Frontal cortex (tissue), 4 donors: Measurements from ENCODE around the gene CHCHD3. TPM values are rescaled to one million over a fixed set of nuclear protein-coding genes. Genes with fewer than 3 reads are reported as not detected.

Source experiments
- DNase-seq, 2 donors: peaks; one replicate each; pipeline ENCODE4 v3.0.0; 2012; ENCODE audit warnings: low spot score in 2 of 2
- FAIRE-seq: peaks from 2 replicates; lab custom pipeline; 2012; peaks lifted over from hg19 to GRCh38; lab: Jason Lieb, UNC
- total RNA-seq: library from RNA; depleted of rRNA; stranded (reverse); fragments of >200 nt; gene quantifications from one replicate; pipeline ENCODE4 v1.2.3, GENCODE V29; 2014
- donor health status: control.
- donor health status: control.
- donor health status: control.

CHCHD3 gene
- total RNA-seq, 1 donor from 2014 or later = 60.7 TPM

- FAIRE-seq = no peak
- no peak for DNase-seq
Observed at GRCh38 chr7:132766660-132767059, 315.2 kb downstream of the CHCHD3 start.

GRCh38 chr7:132765861-132766260 is 316.0 kb downstream of the CHCHD3 start:
- no peak for FAIRE-seq
- no peak for DNase-seq

GRCh38 chr7:132764762-132765161 is 317.1 kb downstream of the CHCHD3 start:
- DNase-seq = no peak
- FAIRE-seq = no peak

- no peak for DNase-seq
Observed at GRCh38 chr7:132760866-132761265, 321.0 kb downstream of the CHCHD3 start.

GRCh38 chr7:132760244-132760623 is 321.7 kb downstream of the CHCHD3 start:
- no peak for FAIRE-seq
- no peak for DNase-seq

More at GRCh38 chr7:132760866-132761265, 321.0 kb downstream of the CHCHD3 start:
- no peak for FAIRE-seq

- no peak for FAIRE-seq
- DNase-seq = no peak
Observed at GRCh38 chr7:132759482-132760243, 322.2 kb downstream of the CHCHD3 start.

GRCh38 chr7:132758986-132759385 is 322.9 kb downstream of the CHCHD3 start:
- FAIRE-seq (no peak), DNase-seq (no peak)

- DNase-seq (no peak), FAIRE-seq (no peak)
Observed at GRCh38 chr7:132757783-132758182, 324.1 kb downstream of the CHCHD3 start.

GRCh38 chr7:132756484-132756990 is 325.4 kb downstream of the CHCHD3 start:
- no peak for FAIRE-seq

GRCh38 chr7:132755538-132756483 is 326.1 kb downstream of the CHCHD3 start:
- DNase-seq (peak; percentile 48 to 49), FAIRE-seq (no peak)

More at GRCh38 chr7:132756484-132756990, 325.4 kb downstream of the CHCHD3 start:
- DNase-seq = no peak

GRCh38 chr7:132752431-132752830 is 329.5 kb downstream of the CHCHD3 start:
- DNase-seq = no peak
- FAIRE-seq = no peak

- no peak for FAIRE-seq
Observed at GRCh38 chr7:132751244-132751647, 330.6 kb downstream of the CHCHD3 start.

GRCh38 chr7:132750530-132751217 is 331.2 kb downstream of the CHCHD3 start:
- FAIRE-seq = no peak
- DNase-seq = no peak

More at GRCh38 chr7:132751244-132751647, 330.6 kb downstream of the CHCHD3 start:
- no peak for DNase-seq

GRCh38 chr7:132750096-132750495 is 331.8 kb downstream of the CHCHD3 start:
- FAIRE-seq (no peak), DNase-seq (no peak)

- no peak for DNase-seq
Observed at GRCh38 chr7:132745510-132745909, 336.4 kb downstream of the CHCHD3 start.

GRCh38 chr7:132743974-132744373 is 337.9 kb downstream of the CHCHD3 start:
- FAIRE-seq = no peak

More at GRCh38 chr7:132745510-132745909, 336.4 kb downstream of the CHCHD3 start:
- no peak for FAIRE-seq

GRCh38 chr7:132742189-132742612 is 339.7 kb downstream of the CHCHD3 start:
- FAIRE-seq (no peak), DNase-seq (no peak)

More at GRCh38 chr7:132743974-132744373, 337.9 kb downstream of the CHCHD3 start:
- no peak for DNase-seq

- DNase-seq (no peak), FAIRE-seq (no peak)
Observed at GRCh38 chr7:132740176-132740575, 341.7 kb downstream of the CHCHD3 start.

GRCh38 chr7:132739271-132739955 is 342.5 kb downstream of the CHCHD3 start:
- DNase-seq (peak in 1 of 2 donors; percentile 29), FAIRE-seq (no peak)
